Spleen (tissue), 13 donors: Measurements from ENCODE around the gene SPX. TPM values are rescaled to one million over a fixed set of nuclear protein-coding genes. Genes with fewer than 3 reads are reported as not detected.

ENCODE experiments used
- DNase-seq: peaks from one replicate; pipeline ENCODE4 v3.0.0-alpha.2; 2020
- H3K27ac ChIP-seq, 8 donors: fragments of 200-600 bp; sonication (generic) in 7 of 8; 1 replicate in 4 of 8; 2 replicates in 4 of 8; pipeline versions ENCODE4 v1.5.0 to v1.8.0; 2016 to 2021; ENCODE audit warnings: inconsistent platforms in 4 of 8, mild to moderate bottlenecking in 4 of 8, moderate library complexity in 1 of 8
- H3K27me3 ChIP-seq, 7 donors: fragments of 200-600 bp; sonication (generic) in 6 of 7; replicated peaks in 1 of 7; 1 replicate in 4 of 7; 2 replicates in 3 of 7; pipeline versions ENCODE4 v1.5.0 to v1.8.0; 2016 to 2021; ENCODE audit warnings: inconsistent platforms in 3 of 7, mild to moderate bottlenecking in 1 of 7
- H3K36me3 ChIP-seq, 6 donors: fragments of 200-600 bp; sonication (generic) in 5 of 6; 1 replicate in 4 of 6; 2 replicates in 2 of 6; pipeline versions ENCODE4 v1.5.0 to v1.8.0; 2016 to 2021; ENCODE audit warnings: inconsistent platforms in 2 of 6
- H3K4me1 ChIP-seq, 6 donors: fragments of 200-600 bp; sonication (generic) in 5 of 6; 1 replicate in 3 of 6; 2 replicates in 3 of 6; pipeline versions ENCODE4 v1.5.0 to v1.8.0; 2016 to 2021; ENCODE audit warnings: inconsistent platforms in 3 of 6
- H3K4me3 ChIP-seq, 8 donors: fragments of 200-600 bp; sonication (generic) in 7 of 8; 1 replicate in 4 of 8; 2 replicates in 4 of 8; pipeline versions ENCODE4 v1.5.0 to v1.8.0; 2016 to 2021; ENCODE audit warnings: inconsistent platforms in 4 of 8, mild to moderate bottlenecking in 4 of 8, moderate library complexity in 2 of 8
- H3K9me3 ChIP-seq, 8 donors: fragments of 200-600 bp; sonication (generic) in 7 of 8; 1 replicate in 4 of 8; 2 replicates in 4 of 8; pipeline versions ENCODE4 v1.5.0 to v1.8.0; 2016 to 2021; ENCODE audit warnings: inconsistent platforms in 4 of 8
- CTCF ChIP-seq, 11 experiments: fragments of 200-600 bp in 7 of 11; fragments of 450-650 bp in 4 of 11; sonication (generic) in 4 of 11; IDR thresholded peaks in 8 of 11; conservative IDR thresholded peaks in 3 of 11; 1 replicate in 7 of 11; 2 replicates in 4 of 11; pipeline versions ENCODE4 v1.4.0 to v1.8.0; 2016 to 2021; ENCODE audit warnings: antibody characterized with exemption in 11 of 11, inconsistent platforms in 4 of 11, mild to moderate bottlenecking in 1 of 11
- POLR2A ChIP-seq, 3 donors: fragments of 450-650 bp; IDR thresholded peaks; one replicate each; pipeline ENCODE4 v1.5.1; 2017; ENCODE audit warnings: antibody characterized with exemption in 3 of 3, mild to moderate bottlenecking in 1 of 3
- POLR2AphosphoS5 ChIP-seq, 3 donors: sonication (generic); formaldehyde crosslinking; IDR thresholded peaks; one replicate each; pipeline ENCODE4 v1.5.1; 2017; ENCODE audit warnings: antibody characterized with exemption in 3 of 3
- WGBS, 5 donors: extraction: QIAGEN DNeasy Blood & Tissue Kit in 3 of 5; methylation state at CpG; one replicate each; pipeline versions ENCODE4 v1.1.5 to v1.1.7; 2013 to 2018; 5-methylcytosine and 5-hydroxymethylcytosine counted together
- intact Hi-C: fragments of 100-400 bp; cut with DNase I; formaldehyde crosslinking; loops from one replicate; pipeline ENCODE4 v1.15.0; 2023; ENCODE audit warnings: low total_unique reads
- long read RNA-seq, 2 donors: transcript quantifications; one replicate each; lab custom pipeline, GENCODE V29; 2026
- polyA plus RNA-seq, 3 donors: library from polyadenylated mRNA; stranded (reverse); fragments of 200-250 nt; gene quantifications; one replicate each; pipeline ENCODE4 v1.2.1, GENCODE V29; 2013
- total RNA-seq, 7 donors: library from RNA; depleted of rRNA in 3 of 7; stranded (reverse); fragments of >200 nt in 3 of 7; fragmentation: NEBNext Ultra II Directional in 4 of 7; extraction: Animal tissue kit (Norgen Biotek cat#: 25700) in 4 of 7; gene quantifications; one replicate each; pipeline versions ENCODE4 v1.1.0 to v1.2.1, GENCODE V29; 2016 to 2021
- donor health status: healthy with polysubstance abuse.
- donor health status: DM: no; HTN: no; CAD: no; lungs with moderate emphysema.
- donor health status: DM: no; HTN: no; CAD: no.
- donor health status: Bipolar disorder and iron deficiency.
- donor health status: healthy.
- donor health status: DM: no; HTN: no; CAD: no.
- donor health status: DM: yes; HTN: yes; CAD: no.

SPX gene, protein sequence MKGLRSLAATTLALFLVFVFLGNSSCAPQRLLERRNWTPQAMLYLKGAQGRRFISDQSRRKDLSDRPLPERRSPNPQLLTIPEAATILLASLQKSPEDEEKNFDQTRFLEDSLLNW
- 1 to 10 TPM in 2 of 7 donors, under 1 TPM in 4, not detected in 1; 0.44 to 1.3 (median 0.69) TPM for total RNA-seq
- under 1 TPM; 0.15 to 0.53 (median 0.38) TPM for polyA plus RNA-seq
- long read RNA-seq, donor 1, partial matches to known transcripts: 0 of 3 reads
- long read RNA-seq, donor 1, other reads (novel, unspliced or antisense): 0 of 3 reads
- long read RNA-seq, donor 2, partial matches to known transcripts: 0 of 4 reads
- long read RNA-seq, donor 2, other reads (novel, unspliced or antisense): 0 of 4 reads

- Histone ChIP-seq H3K27me3 (peaks cover 0 to 41% (median 10%) of the 10 kb centered on the region in 7 donors), H3K27ac (no peak within 1 kb of the TSS), H3K9me3 (peaks cover 0 to 12% (median 2%) of the 10 kb centered on the region in 8 donors), H3K4me1 (peaks cover 0 to 23% (median 17%) of the 10 kb centered on the region in 6 donors), H3K4me3 (peak within 1 kb of the TSS in 6 of 8 donors; percentile 48 to 85 (median 58)), H3K36me3 (no peaks in the 10 kb centered on the region)
- intact Hi-C loops: no loop called here
- no peak for DNase-seq
- TF ChIP-seq CTCF (IDR thresholded peaks at IDR 0.05 in 8 of 11, conservative IDR thresholded peaks at IDR 0.05 in 3 of 11) (no peak), POLR2AphosphoS5 (IDR thresholded peaks at IDR 0.05) (no peak), POLR2A (IDR thresholded peaks at IDR 0.05) (no peak)
- 88 to 96% (median 93%) methylated on average over 1 of the region's 1 CpG for WGBS, 5 donors
Measured at GRCh38 chr12:21526053-21526452, at the start of gene SPX. TSS of gene SPX (plus strand) at chr12:21526296. CDS start at chr12:21526473, 177 bp downstream.

GRCh38 chr12:21476949-21477348, 49.1 kb upstream of the SPX start:
- Histone ChIP-seq H3K36me3 (peaks cover 2 to 100% (median 81%) of the 10 kb centered on the region in 6 donors), H3K9me3 (no peaks in the 10 kb centered on the region), H3K27ac (no peak overlapping the region), H3K27me3 (no peaks in the 10 kb centered on the region), H3K4me3 (no peak overlapping the region), H3K4me1 (no peaks in the 10 kb centered on the region)
- intact Hi-C loops: no loop called here
- 82 to 96% (median 96%) methylated on average over 3 of the region's 3 CpGs for WGBS, 5 donors
- TF ChIP-seq POLR2A (IDR thresholded peaks at IDR 0.05) (no peak), CTCF (IDR thresholded peaks at IDR 0.05 in 8 of 11, conservative IDR thresholded peaks at IDR 0.05 in 3 of 11) (no peak), POLR2AphosphoS5 (IDR thresholded peaks at IDR 0.05) (no peak)
- DNase-seq: no peak

- H3K36me3 ChIP-seq: peaks cover 2 to 100% (median 78%) of the 10 kb centered on the region in 6 donors
- H3K9me3 ChIP-seq: no peaks in the 10 kb centered on the region
- no peaks in the 10 kb centered on the region for H3K27me3 ChIP-seq
- H3K4me1 ChIP-seq: no peaks in the 10 kb centered on the region
- DNase-seq: no peak
- 67 to 86% (median 81%) methylated on average over 10 of the region's 10 CpGs for WGBS, 5 donors
- intact Hi-C loops: no loop called here
- no peak overlapping the region for H3K4me3 ChIP-seq
- peak overlapping the region in 1 of 8 donors; percentile 6 for H3K27ac ChIP-seq
- TF ChIP-seq POLR2AphosphoS5 (IDR thresholded peaks at IDR 0.05) (no peak), CTCF (IDR thresholded peaks at IDR 0.05 in 8 of 11, conservative IDR thresholded peaks at IDR 0.05 in 3 of 11) (no peak), POLR2A (IDR thresholded peaks at IDR 0.05) (no peak)
Measured at GRCh38 chr12:21478756-21479455, 47.2 kb upstream of the SPX start.

GRCh38 chr12:21483531-21483930, 42.6 kb upstream of the SPX start:
- no peak for TF ChIP-seq POLR2A (IDR thresholded peaks at IDR 0.05)
- TF ChIP-seq POLR2AphosphoS5 (IDR thresholded peaks at IDR 0.05): no peak
- TF ChIP-seq CTCF (IDR thresholded peaks at IDR 0.05 in 8 of 11, conservative IDR thresholded peaks at IDR 0.05 in 3 of 11): no peak
- no peak for DNase-seq
- 83 to 93% (median 88%) methylated on average over 3 of the region's 3 CpGs for WGBS, 5 donors
- Histone ChIP-seq H3K27ac (no peak overlapping the region), H3K4me1 (no peaks in the 10 kb centered on the region), H3K36me3 (peaks cover 2 to 99% (median 61%) of the 10 kb centered on the region in 6 donors), H3K27me3 (no peaks in the 10 kb centered on the region), H3K9me3 (no peaks in the 10 kb centered on the region), H3K4me3 (no peak overlapping the region)
- intact Hi-C loops: no loop called here
